GM12801 (cell line): ENCODE results near the gene NTN3.

Experiments used
- CTCF ChIP-seq: IDR thresholded peaks from one replicate; pipeline ENCODE4 v1.5.1; 2011; ENCODE audit warnings: control low read depth; ENCODE audit not compliant: insufficient read length; ENCODE audit errors: extremely low read depth

Gene NTN3

GRCh38 chr16:2514333-2515179 lies 43.5 kb downstream of the NTN3 start:
- no peak for TF ChIP-seq CTCF

GRCh38 chr16:2515180-2515851 lies 44.2 kb downstream of the NTN3 start:
- no peak for TF ChIP-seq CTCF

- TF ChIP-seq CTCF, result no peak
These were observed 45.5 kb downstream of the NTN3 start for GRCh38 chr16:2516391-2517240.

GRCh38 chr16:2517954-2518605 lies 47.0 kb downstream of the NTN3 start:
- TF ChIP-seq CTCF, result no peak

- TF ChIP-seq CTCF, result no peak
These were observed 48.0 kb downstream of the NTN3 start for GRCh38 chr16:2518823-2519710.

- no peak for TF ChIP-seq CTCF
These were observed 48.6 kb downstream of the NTN3 start for GRCh38 chr16:2519711-2520080.
